ENCODE results near the gene BICC1.

- TF ChIP-seq CTCF (conservative IDR thresholded peaks at IDR 0.05; ENCODE audit: low read length) = no peak
- no peak for TF ChIP-seq EZH2phosphoT487 (IDR thresholded peaks at IDR 0.05; ENCODE audit: borderline replicate concordance)
These were observed 187.9 kb downstream of the BICC1 start for GRCh38 chr10:58700591-58700990.
